ENCODE measurements around the gene TM4SF20. TPM values are rescaled to one million over a fixed set of nuclear protein-coding genes. Genes with fewer than 3 reads are reported as not detected.
A peak's percentile ranks its signal among the peaks of the same experiment; 100 is the strongest.

TM4SF20 gene
- polyA plus RNA-seq, 1 experiment: 1.1 TPM

DNA sequence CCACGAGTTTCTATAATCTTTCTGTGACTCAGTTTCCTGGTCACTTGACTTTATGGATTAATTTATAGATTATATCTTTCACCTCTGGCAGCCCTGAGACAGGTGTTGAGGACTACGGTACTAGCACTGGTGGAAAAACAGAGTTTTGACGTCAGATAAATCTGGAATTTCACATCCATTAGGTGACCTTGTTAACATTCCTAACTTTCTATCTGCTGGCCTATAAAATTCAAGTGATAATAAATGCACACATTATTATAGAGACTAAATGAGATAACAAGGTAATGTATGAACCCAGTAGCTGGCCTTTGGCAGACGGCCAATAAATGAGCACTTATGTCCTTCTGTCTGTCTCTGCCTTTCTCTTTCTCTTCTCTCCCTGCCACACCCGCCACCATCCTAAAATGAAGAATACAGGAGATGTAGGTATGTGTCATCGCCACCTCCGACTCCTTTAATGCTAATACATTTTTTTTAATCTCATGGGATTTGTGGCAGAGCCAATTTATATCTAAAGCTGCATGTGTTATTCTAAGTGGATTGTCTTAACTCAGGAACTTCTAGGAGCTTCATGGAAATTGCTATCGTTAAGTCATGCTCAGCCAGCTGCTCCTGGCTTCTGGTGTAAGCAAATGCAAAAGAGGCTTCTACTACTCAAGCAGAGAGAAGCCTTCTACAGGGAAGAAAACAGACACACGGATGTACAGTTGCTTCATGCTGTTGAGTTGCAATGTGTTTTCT lies 2.3 kb downstream of the TM4SF20 start:
- no peak for TF ChIP-seq CTCF (IDR thresholded peaks at IDR 0.05; ENCODE audit: low read depth, low read length)
- peak; percentile 23 for DNase-seq (ENCODE audit: low read depth, low spot score)
- CTCF ChIA-PET: interaction anchor here (1.1 to 4.4 kb wide), 4 partner anchors 11 to 29 kb away, joined by 3 to 29 read pairs (median 10); partner anchors contain the start of gene SCYGR1
- POLR2A ChIA-PET: interaction anchor here (0.6 to 2.5 kb wide), 4 partner anchors 10 to 16 kb away, joined by 3 to 16 read pairs (median 7); no protein-coding TSS in a partner anchor
- Histone ChIP-seq H3K4me3 (ENCODE audit: low read depth, low read length) (no peak overlapping the region), H3K27ac (ENCODE audit: low read depth, low read length) (no peak overlapping the region), H3K27me3 (ENCODE audit: control insufficient read depth, insufficient read depth, low read length) (no peaks in the 10 kb centered on the region), H3K9me3 (ENCODE audit: control insufficient read depth, insufficient read depth, low read length) (no peaks in the 10 kb centered on the region; the same call in 1 of the 2 replicates)

- Histone ChIP-seq H3K9me3 (ENCODE audit: control insufficient read depth, insufficient read depth, low read length) (no peaks in the 10 kb centered on the region), H3K4me3 (ENCODE audit: low read depth, low read length) (no peak overlapping the region), H3K27me3 (ENCODE audit: control insufficient read depth, insufficient read depth, low read length) (no peaks in the 10 kb centered on the region), H3K27ac (ENCODE audit: low read depth, low read length) (no peak overlapping the region)
- no peak for DNase-seq (ENCODE audit: low read depth, low spot score)
- no peak for TF ChIP-seq CTCF (IDR thresholded peaks at IDR 0.05; ENCODE audit: low read depth, low read length)
- POLR2A ChIA-PET: interaction anchor here (0.7 to 1.4 kb wide), 3 partner anchors 31 to 490 kb away, joined by 3 to 5 read pairs (median 4); no protein-coding TSS in a partner anchor
- CTCF ChIA-PET: interaction anchor here (0.7 to 0.9 kb wide), 3 partner anchors 13 to 1260 kb away, joined by 3 to 4 read pairs (median 4); no protein-coding TSS in a partner anchor
These were observed 4.9 kb downstream of the TM4SF20 start for GRCh38 chr2:227374158-227374557.

DNA sequence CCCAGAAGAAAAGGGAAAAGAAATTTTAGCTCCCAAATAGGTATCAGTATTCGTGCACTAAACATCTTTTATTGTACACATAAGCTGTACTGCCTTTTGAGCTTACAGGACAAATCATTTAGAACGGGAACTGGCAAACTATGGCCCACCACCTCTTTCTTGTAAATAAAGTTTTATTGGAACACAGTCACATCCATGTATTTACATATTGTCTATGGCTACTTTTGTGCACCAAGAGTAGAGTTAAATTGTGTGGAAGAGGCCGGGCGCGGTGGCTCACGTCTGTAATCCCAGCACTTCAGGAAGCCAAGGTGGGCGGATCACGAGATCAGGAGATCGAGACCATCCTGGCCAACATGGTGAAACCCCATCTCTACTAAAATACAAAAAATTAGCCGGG lies 5.7 kb downstream of the TM4SF20 start:
- DNase-seq (ENCODE audit: low read depth, low spot score): no peak
- CTCF ChIA-PET: interaction anchor here (0.6 kb wide), 1 partner anchor 32 kb away, joined by 4 read pairs; no protein-coding TSS in a partner anchor
- no peak overlapping the region for H3K4me3 ChIP-seq (ENCODE audit: low read depth, low read length)
- no peaks in the 10 kb centered on the region for H3K27me3 ChIP-seq (ENCODE audit: control insufficient read depth, insufficient read depth, low read length)
- POLR2A ChIA-PET: no interaction called here
- no peak for TF ChIP-seq CTCF (IDR thresholded peaks at IDR 0.05; ENCODE audit: low read depth, low read length)
- no peak overlapping the region for H3K27ac ChIP-seq (ENCODE audit: low read depth, low read length)
- H3K9me3 ChIP-seq (ENCODE audit: control insufficient read depth, insufficient read depth, low read length): no peaks in the 10 kb centered on the region

- Histone ChIP-seq H3K27me3 (ENCODE audit: control insufficient read depth, insufficient read depth, low read length) (no peaks in the 10 kb centered on the region), H3K27ac (ENCODE audit: low read depth, low read length) (peak overlapping the region; percentile 79), H3K4me3 (ENCODE audit: low read depth, low read length) (no peak overlapping the region), H3K9me3 (ENCODE audit: control insufficient read depth, insufficient read depth, low read length) (no peaks in the 10 kb centered on the region)
- ChIA-PET CTCF (no interaction called here), POLR2A (no interaction called here)
- TF ChIP-seq CTCF (IDR thresholded peaks at IDR 0.05; ENCODE audit: low read depth, low read length): no peak
- DNase-seq (ENCODE audit: low read depth, low spot score): peak; percentile 26
These were observed 8.3 kb downstream of the TM4SF20 start for GRCh38 chr2:227370791-227371312.

- Histone ChIP-seq H3K4me3 (ENCODE audit: low read depth, low read length) (no peak overlapping the region), H3K27me3 (ENCODE audit: control insufficient read depth, insufficient read depth, low read length) (no peaks in the 10 kb centered on the region), H3K27ac (ENCODE audit: low read depth, low read length) (peak overlapping the region; percentile 57), H3K9me3 (ENCODE audit: control insufficient read depth, insufficient read depth, low read length) (no peaks in the 10 kb centered on the region)
- no peak for TF ChIP-seq CTCF (IDR thresholded peaks at IDR 0.05; ENCODE audit: low read depth, low read length)
- DNase-seq (ENCODE audit: low read depth, low spot score): no peak
- CTCF ChIA-PET: no interaction called here
- POLR2A ChIA-PET: no interaction called here
These were observed 9.0 kb downstream of the TM4SF20 start for GRCh38 chr2:227370092-227370491.
